ENCODE results near the gene CALB2.

Gene CALB2

GRCh38 chr16:71431176-71431575, 72.7 kb downstream of the CALB2 start:
- TF ChIP-seq CTCF (IDR thresholded peaks at IDR 0.05; ENCODE audit: extremely low read depth, insufficient read depth, missing control alignments) = no peak
- DNase-seq (ENCODE audit: low spot score) = no peak
- in situ Hi-C loops (cut with MboI; ENCODE audit: low pct_unique_long_range_greater_than_20kb, low sequenced_read_pairs, unreplicated experiment) = no loop called here

- DNase-seq (ENCODE audit: low spot score) = no peak
- in situ Hi-C loops (cut with MboI; ENCODE audit: low pct_unique_long_range_greater_than_20kb, low sequenced_read_pairs, unreplicated experiment) = no loop called here
- no peak for TF ChIP-seq CTCF (IDR thresholded peaks at IDR 0.05; ENCODE audit: extremely low read depth, insufficient read depth, missing control alignments)
Observed at GRCh38 chr16:71431991-71432390, 73.5 kb downstream of the CALB2 start.

GRCh38 chr16:71432906-71433305, 74.4 kb downstream of the CALB2 start:
- DNase-seq (ENCODE audit: low spot score) = no peak
- in situ Hi-C loops (cut with MboI; ENCODE audit: low pct_unique_long_range_greater_than_20kb, low sequenced_read_pairs, unreplicated experiment) = no loop called here
- no peak for TF ChIP-seq CTCF (IDR thresholded peaks at IDR 0.05; ENCODE audit: extremely low read depth, insufficient read depth, missing control alignments)

- TF ChIP-seq CTCF (IDR thresholded peaks at IDR 0.05; ENCODE audit: extremely low read depth, insufficient read depth, missing control alignments) = no peak
Observed at GRCh38 chr16:71436473-71436872, 78.0 kb downstream of the CALB2 start.

GRCh38 chr16:71439523-71439922, 81.0 kb downstream of the CALB2 start:
- no peak for DNase-seq (ENCODE audit: low spot score)
- in situ Hi-C loops (cut with MboI; ENCODE audit: low pct_unique_long_range_greater_than_20kb, low sequenced_read_pairs, unreplicated experiment) = no loop called here
- no peak for TF ChIP-seq CTCF (IDR thresholded peaks at IDR 0.05; ENCODE audit: extremely low read depth, insufficient read depth, missing control alignments)

More at GRCh38 chr16:71436473-71436872, 78.0 kb downstream of the CALB2 start:
- DNase-seq (ENCODE audit: low spot score) = no peak
- in situ Hi-C loops (cut with MboI; ENCODE audit: low pct_unique_long_range_greater_than_20kb, low sequenced_read_pairs, unreplicated experiment) = no loop called here

Measured in GM13977 (cell line).